ENCODE measurements around the gene CELF1.
"Not testable (repeated sequence)": the region's sequence is repeated elsewhere in the genome, so short reads cannot be mapped to it uniquely, and the experiment has no call there.

Gene CELF1

DNA sequence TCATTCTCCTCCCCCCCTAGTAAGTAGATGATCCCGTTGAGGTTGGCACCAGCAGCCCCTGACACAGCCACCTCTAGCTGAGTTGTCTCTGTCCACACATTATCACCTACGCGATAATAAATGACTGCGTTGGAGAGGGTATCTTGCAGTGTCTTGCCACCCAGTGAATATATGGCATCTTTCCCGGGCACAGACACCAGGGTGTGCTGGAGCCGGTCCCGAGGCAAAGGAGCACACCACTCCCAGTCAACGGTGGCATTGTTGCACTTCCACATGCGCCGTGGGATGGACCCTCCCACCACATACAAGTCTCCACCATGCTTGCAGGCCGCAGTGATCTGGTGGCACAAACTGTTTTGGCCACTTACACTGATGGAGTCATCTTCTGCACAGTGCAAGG, 20.4 kb upstream of the CELF1 start:
- no peak for DNase-seq (ENCODE audit: low read depth)

DNA sequence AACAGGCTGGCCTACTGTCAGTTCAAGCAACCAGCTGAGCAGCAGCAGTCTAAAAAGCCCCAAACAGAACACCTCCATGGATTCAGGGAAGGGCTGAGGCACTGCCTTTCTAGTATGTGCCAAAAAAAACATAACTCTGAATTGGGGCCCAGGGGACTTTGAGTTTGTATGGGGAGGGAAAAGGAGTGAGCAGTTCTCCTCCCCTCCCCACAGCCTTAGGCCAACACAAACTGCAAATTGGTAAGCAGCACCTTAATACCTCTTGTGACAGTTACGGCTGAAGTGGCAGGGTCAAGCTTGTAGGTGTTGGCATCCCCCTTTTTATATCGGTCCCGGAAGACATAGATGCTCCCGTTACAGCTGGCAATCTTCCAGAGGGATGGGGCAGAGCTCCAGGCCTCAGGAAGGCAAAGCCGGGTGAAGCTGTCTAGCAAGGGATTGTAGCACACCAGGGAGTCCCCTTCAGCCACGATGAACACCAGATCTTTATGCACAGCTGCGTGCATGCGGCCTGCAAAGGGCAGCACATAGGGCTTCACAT, 19.9 kb upstream of the CELF1 start:
- no peak for DNase-seq (ENCODE audit: low read depth)

DNA sequence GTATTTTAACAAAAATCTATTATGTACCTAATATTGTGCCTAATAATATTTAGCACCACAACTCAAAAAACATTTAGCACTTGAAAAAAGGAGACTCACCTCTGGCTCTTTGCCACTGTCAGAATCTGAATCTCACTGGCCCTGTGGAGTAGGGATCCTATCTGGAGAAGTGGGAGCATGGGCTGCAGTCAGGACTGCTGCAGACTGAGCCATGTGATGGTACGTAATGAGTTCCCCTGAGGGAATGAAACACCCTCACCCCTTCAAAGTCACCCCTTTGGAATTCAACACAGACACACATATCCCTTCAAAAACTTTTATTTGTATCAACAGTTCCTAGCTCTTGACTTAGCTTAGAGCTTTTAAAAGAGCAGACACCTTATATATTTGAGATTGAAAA, 19.0 kb upstream of the CELF1 start:
- peak; percentile 21 for DNase-seq (ENCODE audit: low read depth)

DNA sequence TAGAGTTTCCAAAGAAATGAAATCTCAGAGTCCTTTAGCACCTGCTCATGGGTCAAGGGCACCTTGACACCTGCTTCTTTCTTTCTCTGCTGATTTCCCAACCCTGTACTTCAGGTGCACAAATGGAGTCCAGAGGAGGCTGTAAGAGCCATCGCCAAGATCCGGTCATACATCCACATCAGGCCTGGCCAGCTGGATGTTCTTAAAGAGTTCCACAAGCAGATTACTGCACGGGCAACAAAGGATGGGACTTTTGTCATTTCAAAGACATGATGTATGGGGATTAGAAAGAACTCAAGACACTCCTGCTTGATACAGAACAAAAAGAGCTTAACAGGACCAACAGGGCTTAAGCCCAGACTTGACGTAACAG, 18.4 kb upstream of the CELF1 start:
- DNase-seq (ENCODE audit: low read depth) = no peak

DNA sequence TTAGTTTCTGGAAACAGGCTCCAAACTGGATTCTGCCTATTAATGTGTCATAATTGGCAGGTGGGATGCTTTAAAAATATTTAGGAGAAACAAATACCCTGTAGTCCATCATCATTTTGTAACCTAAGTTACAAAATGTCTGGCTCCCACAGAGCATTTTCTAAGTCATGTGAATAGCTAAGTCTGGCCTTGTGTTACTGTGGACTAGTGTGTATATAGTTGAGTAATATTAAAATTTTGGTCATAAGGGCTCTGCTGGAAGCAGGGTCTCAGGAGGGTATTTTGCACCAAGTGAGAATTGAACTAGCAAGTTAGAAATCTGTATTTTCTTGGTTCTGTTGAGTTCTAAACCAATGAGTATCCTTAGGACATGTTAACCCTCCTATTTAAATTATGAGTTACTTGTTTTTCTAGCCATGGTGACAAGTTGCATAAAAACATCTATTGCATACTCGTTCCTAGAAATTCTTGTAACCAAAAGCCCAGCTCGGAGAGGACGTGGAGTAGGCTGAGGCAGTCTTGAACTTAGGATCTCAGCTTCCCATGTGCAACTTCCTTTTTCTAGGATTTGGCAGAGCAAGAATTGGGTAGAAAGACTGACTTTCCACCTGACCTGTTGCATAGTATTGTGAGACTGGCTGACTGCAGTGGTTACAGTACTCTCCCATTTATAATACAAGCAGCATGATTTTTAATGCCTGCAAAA, 17.9 kb upstream of the CELF1 start:
- DNase-seq (ENCODE audit: low read depth) = peak; percentile 19

DNA sequence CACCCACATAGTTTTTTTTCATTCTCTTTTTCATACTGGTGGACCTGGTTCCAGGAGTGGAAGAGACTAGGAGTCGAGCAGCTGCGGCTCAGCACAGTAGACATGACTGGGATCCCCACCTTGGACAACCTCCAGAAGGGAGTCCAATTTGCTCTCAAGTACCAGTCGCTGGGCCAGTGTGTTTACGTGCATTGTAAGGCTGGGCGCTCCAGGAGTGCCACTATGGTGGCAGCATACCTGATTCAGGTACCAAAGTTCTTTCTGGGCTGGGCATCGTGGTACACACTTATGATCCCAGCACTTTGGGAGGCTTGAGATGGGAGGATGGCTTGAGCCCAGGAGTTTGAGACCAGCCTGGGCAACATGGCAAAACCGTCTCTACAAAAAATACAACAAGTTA, 16.7 kb upstream of the CELF1 start:
- no peak for DNase-seq (ENCODE audit: low read depth)

DNA sequence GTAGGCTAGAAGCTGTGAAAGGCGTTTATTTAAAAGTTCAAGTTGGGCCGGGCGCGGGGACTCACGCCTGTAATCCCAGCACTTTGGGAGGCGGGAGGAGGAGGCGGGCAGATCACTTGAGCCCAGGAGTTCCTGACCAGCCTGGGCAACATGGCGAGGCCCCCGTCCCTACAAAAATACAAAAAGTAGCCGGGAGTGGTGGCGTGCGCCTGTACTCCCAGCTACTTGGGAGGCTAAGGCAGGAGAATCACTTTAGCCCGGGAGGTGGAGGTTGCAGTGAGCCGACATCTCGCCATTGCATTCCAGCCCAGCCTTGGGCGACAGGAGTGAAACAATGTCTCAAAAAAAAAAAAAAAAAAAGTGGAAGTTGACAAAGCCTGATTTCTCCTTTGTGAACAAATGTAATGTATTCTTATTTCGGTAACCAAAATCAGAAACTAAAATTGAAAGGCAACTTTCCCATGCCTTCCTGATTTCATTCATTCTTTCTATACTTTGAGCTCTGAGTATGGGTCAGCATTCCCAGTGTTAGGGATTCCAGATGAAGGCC, 13.3 kb upstream of the CELF1 start:
- DNase-seq (ENCODE audit: low read depth) = no peak

DNA sequence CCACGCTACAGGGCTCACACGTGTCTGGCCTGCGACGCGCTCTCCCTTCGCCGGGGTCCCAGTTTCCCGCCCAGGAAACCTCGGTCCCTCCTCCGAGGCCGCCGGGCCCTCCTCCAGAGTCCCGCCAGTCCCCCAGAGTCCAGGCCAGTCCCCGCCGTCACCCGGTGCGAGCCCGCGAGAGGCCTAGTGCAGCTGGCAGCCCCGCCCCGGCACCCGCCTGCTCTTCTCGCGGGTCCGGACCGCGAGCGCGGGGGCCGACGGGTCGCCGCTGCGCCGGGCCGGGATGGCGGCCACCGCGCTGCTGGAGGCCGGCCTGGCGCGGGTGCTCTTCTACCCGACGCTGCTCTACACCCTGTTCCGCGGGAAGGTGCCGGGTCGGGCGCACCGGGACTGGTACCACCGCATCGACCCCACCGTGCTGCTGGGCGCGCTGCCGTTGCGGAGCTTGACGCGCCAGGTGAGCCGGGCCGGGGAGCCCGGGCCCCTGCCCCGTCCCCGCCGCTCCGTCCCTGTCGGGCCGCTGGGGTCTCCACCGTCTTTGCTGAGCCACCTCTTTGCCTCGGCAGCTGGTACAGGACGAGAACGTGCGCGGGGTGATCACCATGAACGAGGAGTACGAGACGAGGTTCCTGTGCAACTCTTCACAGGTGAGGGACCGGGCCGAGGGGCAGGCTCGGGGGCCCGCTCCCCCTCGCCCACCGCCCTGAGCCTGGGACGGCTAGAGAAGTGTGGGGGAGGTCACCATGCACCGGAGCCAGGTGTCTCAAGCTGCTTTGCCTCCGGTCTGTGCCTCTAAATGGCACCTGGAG, 12.6 kb upstream of the CELF1 start, which contains the start of gene PTPMT1:
TSS of gene PTPMT1 (plus strand) at position 260 of the 809 bp plus-strand sequence. CDS start at position 284, 24 bp downstream.
- DNase-seq (ENCODE audit: low read depth) = peak; percentile 71

DNA sequence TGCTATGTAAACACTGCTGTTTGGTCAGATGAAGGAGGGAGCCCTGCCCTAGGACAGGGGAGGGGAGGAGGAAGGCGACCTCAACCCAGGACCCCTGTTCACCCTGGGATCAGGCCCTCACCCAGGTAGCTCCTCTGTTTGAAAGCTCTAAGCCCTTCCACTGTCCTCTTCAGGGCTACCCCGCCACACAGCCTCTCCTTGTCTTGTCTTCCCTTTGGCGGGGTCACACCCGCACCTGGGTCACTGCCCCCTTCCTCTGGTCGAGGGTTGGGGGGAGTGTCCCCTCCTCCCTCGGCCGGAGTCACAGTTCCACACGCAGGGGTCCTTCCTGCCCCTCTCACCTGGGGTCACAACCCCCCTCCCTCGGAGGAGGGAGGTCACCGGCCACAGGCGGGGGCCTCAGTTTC, 12.0 kb upstream of the CELF1 start:
- DNase-seq (ENCODE audit: low read depth) = no peak

DNA sequence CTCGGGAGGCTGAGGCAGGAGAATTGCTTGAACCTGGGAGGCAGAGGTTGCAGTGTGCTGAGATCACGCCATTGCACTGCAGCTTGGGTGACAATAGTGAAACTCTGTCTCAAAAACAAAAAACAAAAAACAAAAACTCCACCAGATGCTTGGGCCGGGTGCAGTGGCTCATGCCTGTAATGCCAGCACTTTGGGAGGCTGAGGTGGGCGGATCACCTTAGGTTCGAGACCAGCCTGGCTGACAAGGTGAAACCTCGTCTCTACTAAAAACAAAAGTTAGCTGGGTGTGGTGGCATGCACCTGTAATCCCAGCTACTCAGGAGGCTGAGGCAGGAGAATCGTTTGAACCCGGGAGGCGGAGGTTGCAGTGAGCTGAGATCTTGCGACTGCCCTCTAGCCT, 11.4 kb upstream of the CELF1 start:
- DNase-seq (ENCODE audit: low read depth) = not testable (repeated sequence)

DNA sequence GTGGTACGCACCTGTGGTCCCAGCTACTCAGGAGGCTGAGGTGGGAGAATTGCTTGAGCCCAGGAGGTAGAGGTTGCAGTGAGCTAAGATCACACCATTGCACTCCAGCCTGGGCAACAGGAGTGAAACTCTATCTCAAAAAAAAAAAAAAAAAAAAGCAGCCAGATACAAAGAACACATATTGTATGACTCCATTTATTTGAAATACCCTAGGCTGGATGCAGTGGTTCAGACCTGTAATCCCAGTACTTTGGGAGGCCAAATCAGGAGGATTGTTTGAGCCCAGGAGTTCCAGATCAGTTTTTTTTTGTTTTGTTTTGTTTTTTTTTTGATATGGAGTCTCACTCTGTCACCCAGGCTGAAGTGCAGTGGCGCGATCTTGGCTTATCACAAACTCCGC, 9.5 kb upstream of the CELF1 start:
- not testable (repeated sequence) for DNase-seq (ENCODE audit: low read depth)

DNA sequence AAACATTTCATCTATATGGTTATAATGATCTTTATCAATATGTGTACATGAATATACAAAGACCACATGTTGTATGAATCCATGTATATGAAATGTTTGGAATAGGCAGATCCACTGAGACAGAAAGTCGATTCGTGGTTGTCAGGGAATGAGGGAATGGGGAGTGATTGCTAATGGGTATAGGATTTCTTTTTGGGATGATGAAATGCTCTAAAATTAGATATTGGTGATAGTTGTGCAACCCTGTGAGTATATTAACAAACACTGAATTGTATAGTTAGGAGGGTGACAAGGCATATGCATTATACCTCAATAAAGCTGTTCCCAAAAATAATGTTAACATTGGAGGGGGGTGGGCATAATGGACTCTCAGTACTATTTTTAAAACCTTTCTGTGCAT, 7.5 kb upstream of the CELF1 start:
- DNase-seq (ENCODE audit: low read depth) = peak; percentile 68

DNA sequence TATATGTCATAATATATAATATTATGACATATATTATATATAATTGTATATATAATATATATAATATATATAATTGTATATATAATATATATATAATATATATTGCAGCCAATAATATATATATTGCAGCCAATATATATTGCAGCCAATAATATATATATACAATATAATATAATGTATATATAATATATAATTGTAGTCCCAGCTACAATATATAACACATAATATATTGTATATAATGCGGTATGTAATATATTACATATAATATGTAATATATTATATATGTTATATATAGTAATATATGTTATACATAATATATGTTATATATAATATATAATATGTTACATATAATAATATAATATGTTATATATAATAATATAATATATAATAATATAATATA, 5.8 kb upstream of the CELF1 start:
- no peak for DNase-seq (ENCODE audit: low read depth)

DNA sequence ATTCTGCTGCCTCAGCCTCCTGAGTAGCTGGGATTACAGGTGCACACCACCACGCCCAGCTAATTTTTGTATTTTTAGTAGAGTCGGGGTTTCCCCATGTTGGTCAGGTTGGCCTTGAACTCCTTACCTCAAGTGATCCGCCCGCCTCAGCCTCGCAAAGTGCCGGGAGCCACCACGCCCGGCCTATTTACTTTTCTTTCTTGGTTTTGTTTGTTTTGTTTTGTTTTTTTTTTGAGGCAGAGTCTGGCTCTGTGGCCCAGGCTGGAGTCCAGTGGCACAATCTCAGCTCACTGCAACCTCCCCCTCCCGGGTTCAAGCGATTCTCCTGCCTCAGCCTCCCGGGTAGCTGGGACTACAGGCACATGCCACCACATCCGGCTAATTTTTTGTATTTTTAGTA, 4.1 kb upstream of the CELF1 start:
- DNase-seq (ENCODE audit: low read depth) = not testable (repeated sequence)

DNA sequence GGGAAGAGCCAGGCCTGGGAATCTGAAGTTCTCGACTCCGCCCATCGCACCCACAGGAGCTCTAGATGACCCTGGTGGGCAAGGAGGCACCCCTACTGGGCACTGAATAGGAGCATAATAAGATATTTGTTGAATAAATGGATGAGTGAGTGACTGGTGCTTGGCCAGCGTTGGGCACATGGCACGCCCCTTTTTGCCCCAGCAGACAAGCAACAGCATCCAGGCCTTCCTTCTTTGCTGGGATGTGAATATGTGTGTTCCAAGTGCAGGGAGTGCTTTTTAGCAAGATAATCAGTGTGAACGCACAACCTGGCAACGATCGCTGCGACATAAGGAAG, 443 bp upstream of the CELF1 start:
- DNase-seq (ENCODE audit: low read depth) = peak; percentile 29

DNA sequence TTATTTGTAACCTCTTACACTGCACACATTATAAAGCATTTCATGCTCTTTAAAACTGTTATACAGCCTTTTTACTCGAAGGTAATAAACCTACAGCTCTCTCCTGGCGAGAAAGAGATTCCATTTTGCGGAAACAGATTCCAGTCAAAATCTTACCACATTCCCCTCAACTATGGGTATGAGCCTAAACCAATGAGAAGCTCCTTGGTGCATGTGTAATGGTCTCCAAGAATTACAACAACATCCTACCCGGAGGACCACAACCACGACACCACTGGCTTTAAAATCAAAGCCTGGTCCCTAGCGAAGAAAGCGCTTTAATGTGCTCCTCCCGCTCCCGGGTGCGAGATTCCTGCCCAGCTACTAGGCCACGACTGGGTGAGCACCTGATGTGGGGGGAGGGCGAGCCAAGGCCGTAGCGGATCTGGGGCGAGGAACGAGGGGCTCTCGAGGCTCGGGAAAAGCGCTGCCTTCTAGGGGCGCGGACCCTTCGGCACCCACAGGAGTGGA, 821 bp downstream of the CELF1 start:
- peak; percentile 44 for DNase-seq (ENCODE audit: low read depth)

DNA sequence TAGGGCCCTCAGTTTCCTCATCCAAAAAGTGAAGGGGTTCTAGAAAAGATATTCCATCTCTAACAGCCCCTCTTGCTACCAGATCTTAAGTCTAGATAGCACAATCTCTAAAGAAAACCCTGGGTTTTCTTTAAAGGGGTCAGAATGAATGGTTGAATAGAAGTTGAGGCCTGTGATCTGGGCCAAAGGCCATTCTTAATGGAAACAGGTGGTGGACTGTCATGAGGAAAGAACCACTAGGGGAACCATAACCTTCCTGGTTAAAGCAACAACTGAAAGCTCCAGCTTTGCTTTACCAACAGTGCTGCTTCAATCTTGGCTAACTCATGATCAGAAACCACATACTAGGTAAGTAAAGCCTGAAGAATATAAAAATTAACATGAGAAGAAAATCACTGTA, 1.8 kb downstream of the CELF1 start:
- no peak for DNase-seq (ENCODE audit: low read depth)

DNA sequence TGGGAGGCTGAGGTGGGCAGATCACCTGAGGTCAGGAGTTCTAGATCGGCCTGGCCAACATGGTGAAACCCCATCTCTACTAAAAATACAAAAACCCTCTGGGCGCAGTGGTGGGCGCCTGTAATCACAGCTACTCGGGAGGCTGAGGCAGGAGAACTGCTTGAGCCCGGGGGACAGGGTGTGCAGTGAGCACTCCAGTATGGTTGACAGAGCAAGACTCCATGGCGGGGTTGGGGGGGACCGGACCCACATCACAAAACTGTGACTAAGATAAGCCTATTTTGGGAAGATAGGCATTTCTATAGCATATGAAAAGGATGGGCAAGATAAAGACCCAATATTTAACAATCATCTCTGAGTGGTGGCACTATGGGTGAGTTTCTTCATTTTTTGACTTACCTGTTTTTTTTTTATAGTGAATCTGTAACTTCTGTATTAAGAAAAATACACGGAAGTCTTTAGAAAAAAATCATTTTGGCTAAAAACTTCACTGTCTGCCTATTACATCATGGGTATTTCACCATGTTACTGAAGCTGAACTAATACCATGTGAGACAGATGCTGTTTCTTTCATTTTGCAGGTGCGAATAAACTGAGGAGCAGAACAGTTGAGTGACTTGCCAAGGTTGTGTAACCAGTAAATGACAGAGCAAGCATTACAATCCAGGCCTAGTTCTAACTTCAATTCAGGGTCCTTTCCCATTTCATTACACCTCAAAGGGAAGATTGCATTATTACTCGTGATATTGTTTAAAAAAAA, 2.5 kb downstream of the CELF1 start:
- no peak for DNase-seq (ENCODE audit: low read depth)

DNA sequence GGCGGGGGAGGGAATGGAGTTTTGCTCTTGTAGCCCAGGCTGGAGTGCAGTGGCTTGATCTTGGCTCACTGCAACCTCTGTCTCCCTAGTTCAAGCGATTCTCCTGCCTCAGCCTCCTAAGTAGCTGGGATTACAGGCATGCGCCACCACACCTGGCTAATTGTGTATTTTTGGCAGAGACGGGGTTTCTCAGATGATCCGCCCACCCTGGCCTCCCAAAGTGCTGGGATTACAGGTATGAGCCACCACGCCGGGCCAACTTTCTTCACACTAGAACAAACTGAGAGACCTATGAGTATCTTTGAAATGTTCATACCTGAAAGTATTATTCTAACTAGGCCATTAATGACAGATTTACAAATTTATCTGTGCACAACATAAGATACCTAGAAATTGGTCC, 6.7 kb downstream of the CELF1 start:
- not testable (repeated sequence) for DNase-seq (ENCODE audit: low read depth)

DNA sequence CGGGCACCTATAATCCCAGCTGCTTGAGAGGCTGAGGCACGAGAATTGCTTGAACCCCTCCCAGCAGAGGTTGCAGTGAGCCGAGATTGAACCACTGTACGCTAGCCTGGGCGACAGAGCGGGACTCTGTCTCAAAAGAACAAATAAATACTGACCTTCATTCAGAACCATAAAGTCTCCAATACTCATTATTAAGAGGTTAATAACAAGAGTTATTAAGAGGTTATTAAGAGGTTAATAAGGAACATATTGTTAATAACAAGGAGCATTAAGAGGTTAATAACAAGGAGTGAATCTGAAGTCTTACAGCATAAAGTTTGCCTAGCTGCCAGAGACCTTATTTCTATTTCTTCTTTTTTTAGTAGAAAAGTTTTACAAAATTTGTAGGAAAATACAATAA, 7.6 kb downstream of the CELF1 start:
- no peak for DNase-seq (ENCODE audit: low read depth)

DNA sequence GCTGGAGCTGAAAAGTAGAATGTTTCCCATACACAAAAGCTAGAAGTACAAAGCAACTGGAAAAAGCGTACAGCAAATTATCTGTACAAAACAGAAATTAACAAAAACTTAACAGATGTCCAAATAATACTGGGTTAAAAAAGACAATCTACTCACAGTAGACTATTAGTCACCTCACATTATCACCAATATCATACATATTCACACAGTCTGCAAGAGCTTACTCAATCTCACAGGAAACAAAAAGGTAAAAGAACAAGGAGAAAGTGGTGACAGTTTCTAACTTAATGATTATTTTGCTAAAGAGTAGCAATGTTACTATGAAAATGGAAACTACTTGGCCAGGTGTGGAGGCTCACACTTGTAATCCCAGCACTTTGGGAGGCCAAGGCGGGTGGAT, 11.9 kb downstream of the CELF1 start:
- DNase-seq (ENCODE audit: low read depth) = no peak

DNA sequence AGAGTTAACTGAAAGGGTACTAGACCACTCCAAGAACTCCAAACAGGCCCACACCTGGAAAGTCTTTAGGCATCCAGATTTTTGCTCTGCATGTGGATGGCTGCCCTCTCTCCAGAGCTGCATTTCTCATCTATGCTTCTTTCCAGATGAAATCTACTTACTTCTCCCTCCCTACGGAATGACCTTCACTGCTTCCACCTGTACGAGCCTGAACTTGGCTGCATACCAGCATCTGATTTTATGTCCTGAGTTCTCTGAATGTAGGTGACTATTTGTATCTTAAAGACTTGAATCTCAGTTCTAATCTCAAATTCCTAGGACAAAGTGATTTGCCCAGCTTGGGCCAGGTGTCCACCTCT, 13.3 kb downstream of the CELF1 start:
- no peak for DNase-seq (ENCODE audit: low read depth)
